Right cardiac atrium (tissue), 5 donors: ENCODE measurements around the gene CNIH2. TPM values are rescaled to one million over a fixed set of nuclear protein-coding genes. Genes with fewer than 3 reads are reported as not detected.
A peak's percentile ranks its signal among the peaks of the same experiment; 100 is the strongest.
"Not testable (repeated sequence)": the region's sequence is repeated elsewhere in the genome, so short reads cannot be mapped to it uniquely, and the experiment has no call there.

ENCODE experiments used
- ATAC-seq, 2 donors: fragments of 200-7000 bp; cut with Tn5 transposase; one replicate each; pipeline versions ENCODE4 v1.8.0 to v1.9.1; 2020; ENCODE audit warnings: moderate library complexity in 2 of 2, mild to moderate bottlenecking in 1 of 2
- DNase-seq, 3 donors: peaks; one replicate each; pipeline ENCODE4 v3.0.0-alpha.2; 2020
- H3K27ac ChIP-seq: one replicate; pipeline ENCODE4 v1.5.1; 2013; ENCODE audit warnings: mild to moderate bottlenecking, low read length, control low read depth, moderate library complexity
- H3K27me3 ChIP-seq: one replicate; pipeline ENCODE4 v1.6.1; 2013; ENCODE audit not compliant: control insufficient read depth, insufficient read depth
- H3K4me1 ChIP-seq: one replicate; pipeline ENCODE4 v1.6.1; 2013; ENCODE audit warnings: low read length; ENCODE audit not compliant: control insufficient read depth, insufficient read depth
- H3K4me3 ChIP-seq: one replicate; pipeline ENCODE4 v1.5.1; 2013; ENCODE audit warnings: low read length, control low read depth
- H3K9me3 ChIP-seq: one replicate; pipeline ENCODE4 v1.6.1; 2013; ENCODE audit warnings: low read length; ENCODE audit not compliant: control insufficient read depth
- WGBS: extraction: QIAGEN DNeasy Blood & Tissue Kit; methylation state at CpG from one replicate; pipeline ENCODE4 v1.1.7; 2013; 5-methylcytosine and 5-hydroxymethylcytosine counted together
- intact Hi-C, 4 donors: fragments of 100-400 bp; cut with DNase I; formaldehyde crosslinking; loops; one replicate each; pipeline versions ENCODE4 v1.11.0 to v1.14.0; 2022 to 2023
- polyA plus RNA-seq: library from polyadenylated mRNA; stranded (reverse); fragments of 200-250 nt; gene quantifications from one replicate; pipeline ENCODE4 v1.2.3, GENCODE V29; 2013
- total RNA-seq, 4 donors: library from RNA; stranded (reverse); fragmentation: NEBNext Ultra II Directional; extraction: Animal tissue kit (Norgen Biotek cat#: 25700); gene quantifications; one replicate each; pipeline ENCODE4 v1.2.1, GENCODE V29; 2021
- donor health status: healthy with polysubstance abuse.
- donor health status: DM: no; HTN: yes; CAD: no.
- donor health status: DM: no; HTN: no; CAD: no.
- donor health status: DM: no; HTN: yes; CAD: no; lungs with severe emphysema.
- donor health status: DM: yes; HTN: yes; CAD: no.

The CNIH2 gene
- total and polyA plus RNA-seq, 5 donors = 0.23 to 0.47 (median 0.25) TPM; not detected in 2

- no peaks in the 10 kb centered on the region for H3K27me3 ChIP-seq
These were observed 15.4 kb downstream of the CNIH2 start for GRCh38 chr11:66293352-66293751.

GRCh38 chr11:66293777-66294625 lies 16.0 kb downstream of the CNIH2 start:
- 81% methylated on average over 30 of the region's 30 CpGs for WGBS
- Histone ChIP-seq H3K4me3 (no peak overlapping the region), H3K27ac (no peak overlapping the region), H3K4me1 (peaks cover 7% of the 10 kb centered on the region), H3K27me3 (no peaks in the 10 kb centered on the region), H3K9me3 (no peaks in the 10 kb centered on the region)
- intact Hi-C loops = no loop called here
- no peak for ATAC-seq
- peak in 1 of 3 donors; percentile 44 for DNase-seq

More at GRCh38 chr11:66293352-66293751, 15.4 kb downstream of the CNIH2 start:
- DNase-seq (no peak), ATAC-seq (no peak)
- Histone ChIP-seq H3K27ac (no peak overlapping the region), H3K9me3 (no peaks in the 10 kb centered on the region), H3K4me1 (peaks cover 7% of the 10 kb centered on the region), H3K4me3 (no peak overlapping the region)
- 68% methylated on average over 4 of the region's 4 CpGs for WGBS
- intact Hi-C loops = no loop called here

- DNase-seq = peak in 1 of 3 donors; percentile 46
- Histone ChIP-seq H3K4me3 (no peak overlapping the region), H3K9me3 (no peaks in the 10 kb centered on the region), H3K4me1 (peaks cover 3% of the 10 kb centered on the region), H3K27ac (no peak overlapping the region), H3K27me3 (no peaks in the 10 kb centered on the region)
- intact Hi-C loops = no loop called here
- no peak for ATAC-seq
- WGBS = 76% methylated on average over 123 of the region's 123 CpGs
These were observed 16.9 kb downstream of the CNIH2 start for GRCh38 chr11:66294626-66295620.

GRCh38 chr11:66297610-66298009 lies 19.6 kb downstream of the CNIH2 start:
- DNase-seq (peak in 1 of 3 donors; percentile 10), ATAC-seq (no peak)
- Histone ChIP-seq H3K27me3 (no peaks in the 10 kb centered on the region), H3K9me3 (no peaks in the 10 kb centered on the region), H3K4me1 (no peaks in the 10 kb centered on the region), H3K27ac (no peak overlapping the region), H3K4me3 (no peak overlapping the region)
- 47% methylated on average over 8 of the region's 8 CpGs for WGBS
- intact Hi-C loops = no loop called here

GRCh38 chr11:66299186-66299585 lies 21.2 kb downstream of the CNIH2 start:
- Histone ChIP-seq H3K9me3 (no peaks in the 10 kb centered on the region), H3K27me3 (no peaks in the 10 kb centered on the region), H3K4me1 (no peaks in the 10 kb centered on the region), H3K27ac (no peak overlapping the region), H3K4me3 (no peak overlapping the region)
- 51% methylated on average over 3 of the region's 3 CpGs for WGBS
- intact Hi-C loops = no loop called here
- DNase-seq (peak; percentile 2 to 48 (median 11)), ATAC-seq (peak in 1 of 2 donors; percentile 37)

GRCh38 chr11:66302656-66303055 lies 24.7 kb downstream of the CNIH2 start:
- 82% methylated on average over 12 of the region's 12 CpGs for WGBS
- intact Hi-C loops = no loop called here

GRCh38 chr11:66309475-66309874 lies 31.5 kb downstream of the CNIH2 start:
- ATAC-seq (no peak), DNase-seq (no peak)
- no peaks in the 10 kb centered on the region for H3K4me1 ChIP-seq
- intact Hi-C loops = no loop called here
- 44% methylated on average over 3 of the region's 3 CpGs for WGBS
- no peaks in the 10 kb centered on the region for H3K27me3 ChIP-seq
- H3K27ac ChIP-seq = no peak overlapping the region
- H3K9me3 ChIP-seq = no peaks in the 10 kb centered on the region
- no peak overlapping the region for H3K4me3 ChIP-seq

More at GRCh38 chr11:66302656-66303055, 24.7 kb downstream of the CNIH2 start:
- ATAC-seq = no peak
- no peak overlapping the region for H3K27ac ChIP-seq
- H3K4me3 ChIP-seq = no peak overlapping the region
- H3K27me3 ChIP-seq = no peaks in the 10 kb centered on the region
- no peaks in the 10 kb centered on the region for H3K9me3 ChIP-seq
- DNase-seq = peak in 2 of 3 donors; percentile 3 to 4
- H3K4me1 ChIP-seq = no peaks in the 10 kb centered on the region

GRCh38 chr11:66310324-66310723 lies 32.3 kb downstream of the CNIH2 start:
- no peaks in the 10 kb centered on the region for H3K27me3 ChIP-seq
- H3K4me3 ChIP-seq = no peak overlapping the region
- WGBS = 75% methylated on average over 8 of the region's 8 CpGs
- no peak overlapping the region for H3K27ac ChIP-seq
- DNase-seq (peak in 2 of 3 donors; percentile 27 to 46), ATAC-seq (no peak)
- no peaks in the 10 kb centered on the region for H3K9me3 ChIP-seq
- intact Hi-C loops = loop anchor here in 3 of 4 donors (2.0 to 10.0 kb wide), 3 partner anchors 18 to 77 kb away; no protein-coding TSS in a partner anchor
- no peaks in the 10 kb centered on the region for H3K4me1 ChIP-seq

GRCh38 chr11:66310803-66311440 lies 32.9 kb downstream of the CNIH2 start:
- H3K4me3 ChIP-seq, H3K27me3 ChIP-seq, H3K27ac ChIP-seq, H3K9me3 ChIP-seq, ATAC-seq, H3K4me1 ChIP-seq: not testable (repeated sequence)
- WGBS = 82% methylated on average over 18 of the region's 18 CpGs
- intact Hi-C loops = loop anchor here in 3 of 4 donors (2.0 to 10.0 kb wide), 3 partner anchors 18 to 76 kb away; no protein-coding TSS in a partner anchor
- DNase-seq = peak in 1 of 3 donors; percentile 27

GRCh38 chr11:66311470-66311964 lies 33.5 kb downstream of the CNIH2 start:
- 26% methylated on average over 26 of the region's 26 CpGs for WGBS
- no peak for ATAC-seq
- H3K27me3 ChIP-seq = no peaks in the 10 kb centered on the region
- DNase-seq = no peak
- no peaks in the 10 kb centered on the region for H3K4me1 ChIP-seq
- H3K4me3 ChIP-seq = peak overlapping the region; percentile 59
- peak overlapping the region; percentile 94 for H3K27ac ChIP-seq
- no peaks in the 10 kb centered on the region for H3K9me3 ChIP-seq
- intact Hi-C loops = loop anchor here in 3 of 4 donors (2.0 to 10.0 kb wide), 3 partner anchors 17 to 76 kb away; no protein-coding TSS in a partner anchor
